KBM-7 (cell line): ENCODE measurements around the gene PFN1.

Experiments used
- DNase-seq: peaks from one replicate; pipeline ENCODE4 v3.0.0-alpha.2; 2015
- in situ Hi-C: fragments of 300-500 bp; cut with MboI; formaldehyde crosslinking; loops from 2 replicates; pipeline ENCODE4 v1.14.3; 2020; ENCODE audit warnings: low sequenced_read_pairs, low pct_unique_long_range_greater_than_20kb, mixed read lengths

Gene PFN1

DNA sequence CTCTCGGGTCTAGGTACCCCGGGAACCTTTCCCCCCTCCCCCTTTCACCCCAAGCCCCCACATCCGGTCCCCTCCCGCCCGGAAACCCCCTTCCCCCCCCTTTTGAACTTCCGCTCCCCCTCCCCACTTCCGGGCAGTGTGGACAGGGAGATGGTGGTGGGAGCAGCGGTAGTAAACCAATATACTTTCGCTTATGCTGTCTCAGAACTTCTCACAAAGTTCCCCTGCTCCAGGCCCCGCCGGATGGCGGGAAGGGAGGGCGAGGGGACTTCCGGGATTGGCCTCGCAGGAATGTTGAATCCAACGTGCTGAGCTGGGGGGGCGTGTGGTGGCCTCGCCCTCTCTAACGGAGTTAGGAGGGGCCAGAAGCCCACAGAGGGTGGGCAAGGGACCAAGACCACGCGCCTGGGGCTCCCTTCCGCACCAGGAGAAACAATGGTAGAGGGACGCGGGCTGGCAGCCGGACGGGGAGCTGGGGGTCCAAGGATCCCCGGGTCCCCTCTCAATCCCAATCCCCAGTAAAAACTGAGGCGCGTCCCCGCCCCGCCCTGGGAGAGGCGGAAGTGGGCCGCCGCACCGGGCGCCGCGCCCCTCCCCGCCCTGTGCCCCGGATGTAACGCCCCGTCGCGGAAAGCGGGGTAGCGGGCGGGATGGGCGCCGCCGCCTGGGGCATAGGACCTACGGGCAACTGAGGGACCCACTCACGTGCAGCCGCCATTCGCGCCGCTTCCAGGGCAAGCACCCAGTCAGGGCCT is 742 bp downstream of the PFN1 start:
- in situ Hi-C loops, result no loop called here

DNA sequence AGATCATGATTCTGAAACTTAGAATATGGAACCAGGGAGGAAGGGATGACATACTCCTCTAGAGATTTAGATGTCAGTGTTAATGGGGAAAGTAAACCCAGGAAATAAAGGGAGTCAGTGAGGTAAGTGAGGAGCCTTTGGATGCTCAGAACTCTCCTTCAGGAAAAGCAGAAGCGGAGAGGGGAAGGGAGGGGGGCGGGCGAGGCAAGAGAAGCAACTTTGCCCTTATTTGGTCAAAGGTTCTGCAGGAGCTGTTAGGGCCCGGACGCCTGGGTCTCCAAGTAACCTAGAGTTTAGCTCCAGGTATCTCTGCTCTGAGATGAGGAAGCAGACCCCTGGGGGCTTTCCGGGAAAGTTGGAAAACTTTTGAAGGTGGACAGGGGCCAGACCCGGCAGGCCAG is 1.3 kb downstream of the PFN1 start:
- in situ Hi-C loops, result no loop called here
- DNase-seq, result peak; percentile 54

More for the DNA sequence above, 742 bp downstream of the PFN1 start:
- DNase-seq, result peak; percentile 58

DNA sequence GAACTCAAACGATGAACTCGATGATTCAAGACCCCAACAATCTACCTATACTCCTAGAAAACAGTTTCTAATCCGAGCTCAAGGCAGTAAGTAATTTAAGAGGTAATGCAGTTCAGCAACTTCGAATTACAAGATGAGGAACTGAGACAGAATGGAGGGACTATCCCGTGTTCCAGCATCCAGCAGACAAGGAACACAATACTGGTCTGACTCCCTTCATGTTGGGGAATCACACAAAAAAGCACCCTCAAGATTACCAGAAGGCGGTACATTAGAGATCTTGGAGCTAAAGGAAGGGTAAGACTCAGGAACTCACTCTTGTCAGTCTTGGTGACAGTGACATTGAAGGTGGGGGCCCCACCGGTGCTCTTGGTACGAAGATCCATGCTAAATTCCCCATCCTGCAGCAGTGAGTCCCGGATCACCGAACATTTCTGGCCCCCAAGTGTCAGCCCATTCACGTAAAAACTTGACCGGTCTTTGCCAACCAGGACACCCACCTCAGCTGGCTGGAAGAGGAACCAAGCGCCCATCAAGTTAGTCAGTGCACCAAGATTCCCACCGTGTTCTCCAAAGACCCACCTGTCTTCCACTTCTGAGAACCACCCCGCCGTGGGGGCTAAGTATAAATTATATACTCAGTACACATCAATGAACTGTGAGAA is 1.9 kb downstream of the PFN1 start:
- DNase-seq, result no peak
- in situ Hi-C loops, result no loop called here

DNA sequence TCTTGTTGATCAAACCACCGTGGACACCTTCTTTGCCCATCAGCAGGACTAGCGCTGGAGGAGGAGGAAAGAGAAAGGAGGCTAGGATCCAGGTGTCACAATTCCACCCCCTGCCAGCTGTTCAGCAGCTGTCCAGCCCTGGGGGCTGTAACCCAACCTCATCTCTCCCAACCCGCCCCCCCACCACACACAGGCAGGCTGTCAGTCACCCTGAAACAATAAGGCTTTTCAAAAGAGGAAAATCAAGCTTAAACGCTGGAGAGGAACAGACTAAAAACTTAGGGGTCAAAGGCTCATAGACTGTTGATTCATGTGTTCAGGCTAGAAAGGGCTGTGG is 2.4 kb downstream of the PFN1 start:
- in situ Hi-C loops, result no loop called here

DNA sequence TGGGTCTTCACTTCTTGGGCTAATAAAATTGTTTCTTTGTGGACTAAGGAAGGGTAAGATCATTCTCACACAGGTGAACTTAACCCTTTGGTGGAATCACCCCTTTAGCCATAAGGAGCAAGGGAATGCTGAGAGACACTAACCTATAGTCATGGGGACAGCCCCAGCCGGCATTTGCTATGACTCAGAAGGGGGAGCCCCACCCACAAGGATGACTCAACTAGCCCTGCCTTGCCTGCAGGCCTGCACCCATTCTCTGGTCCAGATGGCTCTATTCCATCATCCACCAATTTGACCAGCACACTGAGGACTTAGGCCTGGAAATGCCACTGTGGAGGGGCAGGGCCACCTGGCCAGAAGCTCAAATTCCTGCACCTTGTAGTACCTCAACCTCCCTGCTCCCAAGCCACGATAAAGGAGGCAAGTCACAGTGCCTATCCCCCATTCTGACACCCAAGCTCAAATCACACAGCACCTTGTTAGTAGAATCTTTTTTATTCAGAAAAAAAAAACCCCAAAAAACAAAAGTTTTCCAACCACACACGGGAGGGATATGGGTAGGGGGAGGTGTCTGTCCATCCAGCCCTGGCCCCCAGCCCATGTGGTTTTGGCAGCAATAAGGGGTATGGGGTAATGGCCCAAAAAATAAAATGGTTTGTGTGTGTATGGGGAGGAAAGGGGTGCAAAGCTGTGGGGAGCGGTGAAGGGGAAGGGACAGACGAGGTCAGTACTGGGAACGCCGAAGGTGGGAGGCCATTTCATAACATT is 3.0 kb downstream of the PFN1 start:
- in situ Hi-C loops, result no loop called here
- no peak for DNase-seq

More for the DNA sequence above, 2.4 kb downstream of the PFN1 start:
- DNase-seq, result no peak

DNA sequence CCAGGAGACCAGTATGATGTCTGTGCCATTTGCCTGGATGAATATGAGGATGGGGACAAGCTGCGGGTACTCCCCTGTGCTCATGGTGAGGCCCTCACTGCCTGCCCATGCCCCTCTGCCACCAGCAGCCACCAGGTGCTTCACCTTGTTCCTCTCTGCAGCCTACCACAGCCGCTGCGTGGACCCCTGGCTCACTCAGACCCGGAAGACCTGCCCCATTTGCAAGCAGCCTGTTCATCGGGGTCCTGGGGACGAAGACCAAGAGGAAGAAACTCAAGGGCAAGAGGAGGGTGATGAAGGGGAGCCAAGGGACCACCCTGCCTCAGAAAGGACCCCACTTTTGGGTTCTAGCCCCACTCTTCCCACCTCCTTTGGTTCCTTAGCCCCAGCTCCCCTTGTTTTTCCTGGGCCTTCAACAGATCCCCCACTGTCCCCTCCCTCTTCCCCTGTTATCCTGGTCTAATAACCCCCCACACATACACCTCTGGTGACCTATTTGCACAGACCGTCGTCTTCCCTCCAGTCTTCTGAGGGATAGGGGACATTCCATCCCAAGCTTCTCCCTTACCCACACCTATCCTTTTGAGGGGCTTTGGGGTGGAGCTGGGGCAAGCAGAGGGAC is 3.7 kb downstream of the PFN1 start:
- DNase-seq, result no peak
- in situ Hi-C loops, result no loop called here

DNA sequence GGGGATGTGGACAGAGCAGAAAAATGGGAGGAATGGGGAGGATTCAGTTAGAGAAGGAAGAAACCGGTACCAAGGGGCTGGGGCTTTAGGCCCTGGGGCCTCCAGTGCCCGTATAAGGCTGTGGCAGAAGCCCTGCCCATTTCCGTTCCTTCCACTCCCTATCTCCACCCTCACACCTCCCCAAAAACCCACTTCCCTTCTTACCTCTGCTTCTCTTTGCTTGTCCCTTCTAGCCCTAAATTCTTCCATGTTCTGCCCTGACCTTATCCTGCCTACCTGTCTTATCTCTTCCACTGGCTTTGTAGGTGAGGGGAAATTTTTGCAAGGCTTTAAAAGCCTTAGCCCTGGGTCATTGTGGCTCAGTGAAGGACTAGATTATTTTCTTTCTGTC is 4.2 kb downstream of the PFN1 start:
- in situ Hi-C loops, result no loop called here
- DNase-seq, result peak; percentile 89

DNA sequence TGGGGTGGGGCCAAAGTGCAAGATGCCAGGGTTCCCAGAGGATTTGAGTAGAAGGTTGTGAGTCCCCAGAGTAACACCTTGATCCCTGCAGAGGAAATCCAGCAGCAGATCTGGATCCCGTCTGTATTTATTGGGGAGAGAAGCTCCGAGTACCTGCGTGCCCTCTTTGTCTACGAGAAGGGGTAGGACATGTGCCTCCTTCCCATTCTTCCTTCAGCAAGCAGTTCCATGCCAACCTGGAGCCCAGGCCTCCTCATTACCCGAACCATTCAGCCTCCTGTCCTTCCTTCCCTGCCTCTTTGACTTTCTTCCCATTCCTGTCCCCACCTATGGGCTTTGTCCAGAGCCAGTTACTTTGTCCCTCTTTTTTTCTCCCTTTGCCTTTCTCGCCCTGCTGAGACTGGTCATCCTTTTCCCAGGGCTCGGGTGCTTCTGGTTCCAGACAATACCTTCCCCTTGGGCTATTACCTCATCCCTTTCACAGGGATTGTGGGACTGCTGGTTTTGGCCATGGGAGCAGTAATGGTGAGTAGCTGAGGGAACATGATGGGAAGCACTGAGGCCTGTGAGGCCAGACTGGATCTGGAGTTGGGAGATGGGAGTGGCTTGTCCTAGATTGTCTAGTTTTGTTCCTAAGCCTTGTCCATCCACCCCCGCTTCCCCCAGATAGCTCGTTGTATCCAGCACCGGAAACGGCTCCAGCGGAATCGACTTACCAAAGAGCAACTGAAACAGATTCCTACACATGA is 5.4 kb downstream of the PFN1 start:
- DNase-seq, result no peak
- in situ Hi-C loops, result no loop called here

DNA sequence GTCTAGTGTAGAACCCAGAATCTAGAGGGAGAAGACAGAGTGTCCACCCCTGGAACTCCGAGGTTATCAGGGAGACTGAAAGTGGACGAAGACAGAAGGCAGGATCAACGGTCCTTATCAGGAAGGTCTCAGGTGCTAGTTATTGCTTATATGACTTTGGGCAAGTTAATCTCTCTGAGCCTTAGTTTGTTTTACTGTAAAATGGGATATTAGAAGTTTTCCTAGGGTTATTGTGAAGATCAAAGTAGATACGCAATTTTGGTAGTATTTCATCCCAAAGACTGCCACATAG is 7.1 kb downstream of the PFN1 start:
- no peak for DNase-seq
- in situ Hi-C loops, result no loop called here

DNA sequence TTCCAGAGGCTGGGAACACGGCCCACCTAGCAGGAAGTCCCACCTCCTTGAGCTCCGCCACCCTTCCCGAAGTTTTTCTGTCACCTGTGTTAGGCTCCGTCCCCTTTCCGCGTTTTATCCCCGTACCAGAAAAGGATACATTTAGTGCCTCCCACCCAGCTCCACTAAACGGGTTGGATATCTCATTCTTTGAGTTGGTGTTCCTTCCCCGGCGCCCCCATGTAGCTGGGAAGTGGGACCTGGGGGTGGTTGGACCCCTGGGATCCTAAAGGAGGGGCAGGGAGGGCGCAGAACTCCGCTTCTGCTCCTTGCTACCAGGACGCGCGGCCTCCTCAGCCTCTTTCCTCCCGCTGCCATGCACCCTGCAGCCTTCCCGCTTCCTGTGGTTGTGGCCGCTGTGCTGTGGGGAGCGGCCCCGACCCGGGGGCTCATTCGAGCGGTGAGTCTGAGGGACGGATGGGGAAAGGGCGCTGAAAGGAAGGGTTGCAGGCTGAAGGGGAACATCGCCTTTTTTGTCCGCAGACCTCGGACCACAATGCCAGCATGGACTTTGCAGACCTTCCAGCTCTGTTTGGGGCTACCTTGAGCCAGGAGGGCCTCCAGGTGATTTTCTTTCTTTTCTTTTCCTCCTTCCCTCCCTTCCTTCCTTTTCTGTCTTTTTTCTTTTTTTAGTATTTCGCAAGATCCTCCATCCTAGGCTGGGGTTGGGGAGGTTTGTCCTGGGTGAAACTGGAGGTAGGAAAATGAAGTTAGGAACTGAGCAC is 7.6 kb downstream of the PFN1 start:
- in situ Hi-C loops, result no loop called here
- DNase-seq, result no peak

DNA sequence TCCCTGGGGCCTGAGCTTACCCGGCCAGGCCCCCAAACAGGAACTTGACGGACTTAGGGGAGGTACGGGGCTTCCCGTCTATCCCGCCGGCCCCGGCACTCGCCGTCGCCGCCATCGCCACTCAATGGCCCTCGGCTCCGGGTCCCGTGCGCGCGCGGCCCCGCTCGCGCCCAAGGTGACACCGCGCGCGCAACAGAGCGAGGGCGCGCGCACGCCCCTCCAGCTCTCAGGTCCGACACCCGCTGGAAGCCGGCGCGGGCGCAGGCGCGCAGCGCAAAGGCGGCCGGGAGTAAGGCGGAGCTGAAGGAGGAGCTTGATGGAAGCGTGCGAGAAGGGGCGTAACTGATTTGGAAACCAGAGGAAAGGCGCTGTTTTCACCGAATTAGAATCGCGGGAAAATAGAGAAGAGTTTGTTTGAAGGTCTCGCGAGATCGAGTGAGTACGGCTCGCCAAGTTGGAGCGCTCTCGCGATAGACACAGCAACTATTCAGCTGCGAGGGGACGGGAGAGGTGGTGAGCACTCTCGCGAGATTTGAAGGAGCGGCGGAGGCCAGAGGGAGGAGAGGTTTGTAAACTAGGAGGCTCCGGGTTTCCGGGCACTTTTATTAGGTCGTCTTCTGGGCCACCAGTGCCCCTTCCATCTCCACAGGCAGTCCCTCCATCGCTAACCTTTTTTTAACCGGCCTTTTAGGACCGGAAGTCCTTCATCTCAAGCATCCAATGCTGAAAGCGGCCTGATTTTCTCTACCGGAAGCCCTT is 8.4 kb downstream of the PFN1 start, which contains the start of the genes RNF167 and SLC25A11:
Gene RNF167 (plus strand): TSS at position 473 of the 759 bp plus-strand sequence. CDS start 642 bp downstream, outside the sequence.
Gene SLC25A11 (minus strand): TSS at position 251 of the 759 bp plus-strand sequence. CDS start 136 bp downstream, at position 115.
- DNase-seq, result peak; percentile 99
- in situ Hi-C loops, result no loop called here

DNA sequence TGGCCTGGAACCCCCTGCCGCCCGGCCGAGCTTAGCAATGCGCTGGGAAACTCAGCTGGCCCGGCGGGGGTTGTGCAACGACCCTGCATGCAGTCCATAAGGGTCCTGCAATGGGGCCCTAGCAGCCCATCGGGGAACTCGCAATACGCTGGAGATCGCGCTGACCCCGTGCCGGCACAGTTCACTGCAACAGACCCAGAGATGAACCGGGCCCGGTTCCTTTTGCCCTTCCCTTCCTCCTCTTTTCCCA is 8.9 kb downstream of the PFN1 start:
- in situ Hi-C loops, result no loop called here
- DNase-seq, result no peak

DNA sequence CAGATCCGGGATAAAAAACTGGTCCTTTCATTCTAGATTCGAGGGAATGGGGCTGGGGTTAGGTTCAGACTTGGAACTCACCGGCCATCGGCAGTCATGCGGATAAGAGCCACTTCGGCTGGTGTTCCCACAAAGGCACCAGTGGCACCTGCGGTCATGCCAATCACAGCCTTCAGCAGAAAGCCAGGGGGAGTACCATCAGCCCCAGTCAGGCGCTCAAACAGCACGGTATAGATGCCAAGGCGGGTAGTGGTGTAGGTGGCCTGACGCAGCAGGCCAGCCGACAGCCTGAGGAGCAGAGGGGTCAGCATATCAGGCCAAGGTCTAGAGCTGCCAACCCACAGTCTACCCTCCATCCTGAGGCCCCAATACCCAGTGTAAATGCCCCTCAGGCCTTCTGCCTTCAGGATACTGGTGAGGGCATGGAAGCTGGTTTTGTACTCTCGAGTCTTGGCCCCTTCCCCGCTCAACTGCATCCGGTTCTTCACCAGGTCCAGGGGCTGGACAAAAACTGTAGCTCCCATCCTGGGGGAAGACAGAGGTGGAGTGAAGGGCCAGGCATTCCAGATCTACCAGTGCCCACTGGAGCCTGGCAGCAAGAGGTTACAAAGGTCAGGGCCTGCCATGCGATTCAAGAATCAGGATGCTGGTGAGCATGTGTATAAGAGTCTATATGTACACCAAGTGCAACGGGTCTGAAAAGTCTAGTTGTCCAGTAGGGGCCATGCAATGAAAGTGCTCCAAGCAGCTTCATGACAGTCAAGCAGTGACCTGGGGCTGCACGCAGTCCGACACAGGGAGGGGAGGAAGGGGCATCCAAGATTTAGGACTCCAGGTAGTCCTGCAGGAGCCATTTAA is 9.4 kb downstream of the PFN1 start:
- in situ Hi-C loops, result no loop called here

DNA sequence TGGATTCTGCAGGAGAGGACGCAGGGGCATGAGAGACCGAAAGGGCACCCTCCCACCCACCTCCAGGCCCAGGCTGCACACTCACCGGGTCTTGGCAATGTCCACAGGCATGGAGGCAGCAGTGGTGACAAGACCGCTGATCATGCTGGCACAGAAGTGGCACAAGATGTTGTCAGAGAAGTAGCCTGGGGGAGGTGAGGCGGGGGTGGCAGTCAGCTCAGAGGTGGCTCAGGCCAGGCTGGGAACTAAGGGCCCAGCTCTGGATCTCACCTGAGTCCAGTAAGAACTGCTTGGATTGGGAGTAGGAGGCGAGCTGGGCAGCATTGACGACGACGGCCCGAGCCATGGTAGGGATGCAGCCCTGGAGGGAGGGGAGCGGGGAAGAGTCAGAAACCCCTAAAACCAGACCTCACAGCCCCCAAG is 10.2 kb downstream of the PFN1 start:
- in situ Hi-C loops, result no loop called here
- DNase-seq, result no peak

More for the DNA sequence above, 9.4 kb downstream of the PFN1 start:
- DNase-seq, result no peak

DNA sequence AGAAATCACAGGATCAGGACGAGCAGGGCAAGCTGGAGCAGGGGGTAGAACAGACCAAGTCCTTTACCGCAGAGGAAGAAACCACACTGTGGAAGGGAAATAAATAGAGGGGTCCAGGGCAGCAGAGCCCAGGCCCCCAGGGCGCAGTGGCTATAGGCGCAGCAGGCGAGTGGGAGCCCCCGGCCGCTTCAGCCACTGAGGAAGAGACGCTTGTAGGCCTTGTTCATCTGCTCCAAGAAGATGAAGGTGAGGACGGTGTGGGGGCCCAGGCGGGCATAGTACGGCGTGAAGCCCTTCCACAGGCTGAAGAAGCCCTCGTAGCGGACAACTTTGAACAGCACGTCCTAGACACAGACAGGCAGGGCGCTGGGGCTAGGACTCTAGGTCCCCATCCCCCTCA is 10.8 kb downstream of the PFN1 start:
- in situ Hi-C loops, result no loop called here
- DNase-seq, result no peak

DNA sequence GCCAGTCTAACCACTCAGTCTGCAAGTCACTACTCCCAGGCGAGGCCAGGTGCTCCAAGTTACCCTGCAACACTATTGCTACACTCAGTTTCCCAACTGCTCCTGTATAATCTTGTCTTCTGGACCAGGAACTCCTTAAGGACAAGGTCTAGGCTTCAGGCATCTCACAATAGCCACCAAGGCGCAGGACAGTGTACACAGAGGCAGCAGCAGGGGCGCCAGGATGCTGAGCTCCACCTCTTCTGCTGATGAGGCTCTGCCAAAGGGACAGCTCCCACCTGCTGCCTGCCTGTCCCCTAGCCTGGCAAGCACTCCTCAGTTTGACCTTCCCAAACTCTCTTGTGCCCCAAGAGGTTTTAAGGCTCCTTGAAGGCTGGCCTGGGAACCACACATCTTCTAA is 11.9 kb downstream of the PFN1 start:
- DNase-seq, result no peak
- in situ Hi-C loops, result no loop called here

DNA sequence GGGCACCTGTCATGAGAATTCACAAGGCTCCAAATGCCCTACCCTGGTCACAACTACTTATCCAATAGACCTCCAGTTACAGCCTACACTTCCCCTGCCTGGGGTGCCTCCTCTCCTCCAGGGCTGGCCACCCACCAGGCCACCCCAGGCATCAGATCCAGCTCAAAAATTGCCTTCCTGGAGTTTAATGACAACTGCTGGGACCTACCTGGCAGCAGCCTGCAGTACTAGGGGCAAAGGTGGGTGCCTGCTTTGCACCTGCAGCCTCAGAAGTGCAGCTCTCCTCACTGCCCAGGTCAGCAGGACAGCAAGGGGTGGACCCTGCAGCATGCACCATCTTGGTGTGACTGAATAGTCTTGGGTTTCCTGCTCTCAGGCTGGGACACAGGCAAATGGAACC is 12.7 kb downstream of the PFN1 start:
- DNase-seq, result no peak

More for the DNA sequence above, 12.7 kb downstream of the PFN1 start:
- in situ Hi-C loops, result no loop called here
